ENCODE results near the gene YPEL2.
"Not testable (repeated sequence)": the region's sequence is repeated elsewhere in the genome, so short reads cannot be mapped to it uniquely, and the experiment has no call there.

The YPEL2 gene

GRCh38 chr17:59406808-59407381 is 75.4 kb downstream of the YPEL2 start:
- peak; percentile 66 to 90 for DNase-seq

- no peak for DNase-seq
Observed at GRCh38 chr17:59409336-59410048, 78.0 kb downstream of the YPEL2 start.

DNA sequence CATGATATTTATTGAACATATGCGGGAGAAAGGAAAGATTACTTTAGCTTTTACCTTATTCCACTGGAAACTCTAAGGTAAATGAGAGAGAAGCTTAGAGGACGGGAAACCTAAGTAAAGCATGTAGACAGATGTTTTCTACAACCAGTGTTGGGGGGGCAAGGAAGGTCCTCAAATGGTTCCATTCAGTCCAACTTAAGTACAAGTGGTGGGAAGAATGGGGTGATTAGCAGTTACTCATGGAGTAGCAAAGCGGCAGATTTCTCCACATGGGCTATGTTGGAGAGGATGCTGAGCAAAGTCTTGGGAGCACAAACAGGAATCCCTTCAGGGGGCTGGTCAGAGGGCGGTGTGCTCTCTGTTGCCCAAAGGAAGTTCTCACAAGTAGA is 78.6 kb downstream of the YPEL2 start:
- no peak for DNase-seq

DNA sequence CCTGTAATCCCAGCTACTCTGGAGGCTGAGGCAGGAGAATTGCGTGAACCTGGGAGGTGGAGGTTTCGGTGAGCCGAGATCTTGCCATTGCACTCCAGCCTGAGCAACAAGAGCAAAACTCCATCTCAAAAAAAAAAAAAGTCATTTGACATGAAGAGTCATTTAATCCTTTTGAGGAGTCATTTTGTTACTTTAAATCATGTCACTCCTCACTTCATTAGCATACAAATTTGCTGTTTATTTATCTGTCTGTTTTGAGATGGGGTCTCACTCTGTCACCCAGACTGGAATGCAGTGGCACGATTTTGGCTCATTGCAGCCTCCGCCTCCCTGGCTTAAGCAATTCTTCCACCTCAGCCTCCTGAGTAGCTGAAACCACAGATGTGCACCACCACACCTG is 81.0 kb downstream of the YPEL2 start:
- not testable (repeated sequence) for DNase-seq

DNA sequence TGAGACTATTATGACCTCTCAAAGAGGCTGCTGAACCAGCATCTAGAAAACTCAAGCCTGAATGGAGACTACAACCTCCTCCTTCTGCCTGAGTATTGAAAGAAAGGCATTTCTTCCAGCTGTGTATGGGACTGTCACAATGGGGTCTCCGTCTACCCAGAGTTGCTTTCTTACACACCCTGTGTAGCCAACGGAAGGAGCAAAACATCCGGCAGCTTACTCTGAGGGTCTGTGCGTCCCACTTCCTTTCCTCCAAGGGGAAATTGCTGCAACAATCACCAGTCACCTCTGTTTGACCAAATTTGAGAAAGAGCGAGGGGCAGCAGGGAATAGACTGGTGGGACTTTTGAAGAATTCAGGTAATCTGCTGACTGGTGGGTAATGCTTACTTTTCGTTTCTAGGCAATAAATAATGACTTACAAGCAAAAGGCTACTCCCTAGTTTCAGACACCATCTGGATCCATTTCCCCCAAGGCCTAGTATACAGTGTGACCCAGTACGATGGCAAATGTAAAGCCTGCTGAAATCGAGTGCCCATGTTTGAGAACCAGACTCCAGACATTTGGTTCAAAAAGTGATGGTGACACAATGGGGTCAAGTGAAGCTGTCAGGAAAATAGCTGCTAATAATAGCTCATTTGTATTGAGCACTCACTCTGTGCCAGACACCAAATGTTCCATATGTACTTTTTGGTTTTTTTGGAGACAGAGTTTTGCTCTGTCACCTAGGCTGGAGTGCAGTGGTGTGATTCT is 81.7 kb downstream of the YPEL2 start:
- DNase-seq = no peak

DNA sequence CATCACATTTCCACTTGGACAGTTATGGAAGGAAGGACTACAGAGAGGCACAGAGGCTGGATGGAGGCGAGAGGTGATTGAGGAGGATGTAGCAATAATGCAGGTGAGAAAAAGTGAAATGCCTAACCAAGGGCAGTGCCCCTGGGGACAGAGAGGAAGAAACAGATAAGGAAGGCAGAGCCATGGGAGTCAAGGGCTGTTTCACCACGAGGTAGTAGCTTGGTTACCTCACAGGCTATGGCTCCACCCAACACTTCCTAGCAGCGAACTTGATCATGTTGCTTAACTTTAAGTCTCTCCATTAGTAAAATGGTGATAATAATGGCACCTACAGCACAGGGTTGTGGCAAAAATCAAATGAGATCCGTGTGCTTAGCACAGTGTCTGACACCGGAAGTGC is 83.9 kb downstream of the YPEL2 start:
- no peak for DNase-seq

DNA sequence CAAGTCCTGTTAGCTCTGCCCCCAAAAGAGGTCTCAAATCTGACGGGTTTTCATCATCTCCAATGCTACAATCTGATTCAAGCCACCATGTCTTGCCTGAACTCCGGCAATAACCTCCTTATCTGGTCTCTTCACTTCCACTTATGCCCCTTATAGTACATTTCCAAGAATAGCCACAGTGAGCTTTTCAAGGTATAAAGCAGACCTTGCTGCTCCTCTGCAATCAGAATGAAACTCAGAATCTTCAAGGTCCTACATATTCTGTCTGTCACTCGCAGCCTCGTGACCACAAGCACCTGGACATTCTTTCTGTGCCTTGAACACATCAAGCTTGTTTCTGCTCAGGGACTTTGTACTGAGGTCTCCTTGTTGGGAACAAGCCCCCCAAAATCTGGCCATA is 84.7 kb downstream of the YPEL2 start:
- no peak for DNase-seq

DNA sequence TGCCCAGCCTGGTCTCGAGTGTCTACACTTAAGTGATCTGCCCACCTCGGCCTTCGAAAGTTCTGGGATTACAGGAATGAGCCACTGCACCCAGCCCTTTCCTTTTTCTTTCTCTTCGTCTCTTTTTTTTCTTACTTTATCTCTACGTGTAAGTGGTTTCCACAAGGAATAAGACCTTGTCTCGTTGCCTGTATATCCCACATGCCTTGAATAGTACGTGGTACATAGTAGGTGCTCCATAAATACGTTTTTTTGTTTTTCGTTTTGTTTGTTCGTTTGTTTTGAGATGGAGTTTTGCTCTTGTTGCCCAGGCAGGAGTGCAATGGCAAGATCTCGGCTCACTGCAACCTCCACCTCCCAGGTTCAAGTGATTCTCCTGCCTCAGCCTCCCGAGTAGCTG is 86.0 kb downstream of the YPEL2 start:
- no peak for DNase-seq

GRCh38 chr17:59418732-59419166 is 87.3 kb downstream of the YPEL2 start:
- no peak for DNase-seq

DNA sequence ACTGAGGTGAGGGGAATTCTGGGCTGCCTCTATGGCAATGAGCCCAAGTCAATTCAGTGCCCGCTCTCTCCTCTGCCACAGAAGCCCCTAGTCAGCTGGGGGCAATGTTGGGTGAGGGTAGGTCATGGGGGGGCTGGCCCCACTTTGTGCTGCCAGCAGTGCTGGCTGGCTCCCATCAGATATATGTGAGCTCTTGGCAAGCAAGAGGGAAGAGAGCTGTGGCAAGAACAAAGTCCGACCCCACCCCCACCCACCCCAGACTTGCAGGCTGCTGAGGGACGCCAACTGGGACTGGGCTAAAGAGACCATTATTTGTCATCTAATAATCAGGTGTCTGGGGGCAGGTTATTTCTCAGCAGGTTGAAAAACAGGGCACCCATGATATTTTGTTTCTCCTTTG is 89.4 kb downstream of the YPEL2 start:
- no peak for DNase-seq

- no peak for DNase-seq
Observed at GRCh38 chr17:59421722-59422121, 90.3 kb downstream of the YPEL2 start.

GRCh38 chr17:59423137-59423724 is 91.8 kb downstream of the YPEL2 start:
- DNase-seq = no peak

GRCh38 chr17:59423903-59424302 is 92.4 kb downstream of the YPEL2 start:
- no peak for DNase-seq

DNA sequence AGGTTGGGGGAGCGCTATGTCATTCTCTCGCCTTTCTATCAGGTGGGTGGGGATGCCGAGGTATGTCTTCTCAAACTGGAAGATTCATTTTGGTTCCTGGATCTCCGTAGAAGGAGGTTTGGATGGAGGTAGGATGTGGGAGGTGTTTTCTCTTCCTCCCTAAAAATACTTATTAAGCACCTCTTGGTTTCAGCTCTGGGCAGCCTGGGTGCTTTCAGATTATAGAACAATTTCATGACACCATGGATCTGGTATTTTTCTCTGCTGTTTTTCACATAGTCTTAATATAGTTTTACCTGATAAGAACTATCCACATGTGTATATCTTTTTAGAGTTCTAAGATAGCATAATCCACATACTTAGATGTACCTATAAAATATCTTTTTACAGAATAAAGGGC is 92.9 kb downstream of the YPEL2 start:
- no peak for DNase-seq

GRCh38 chr17:59425085-59425931 is 93.9 kb downstream of the YPEL2 start:
- no peak for DNase-seq

DNA sequence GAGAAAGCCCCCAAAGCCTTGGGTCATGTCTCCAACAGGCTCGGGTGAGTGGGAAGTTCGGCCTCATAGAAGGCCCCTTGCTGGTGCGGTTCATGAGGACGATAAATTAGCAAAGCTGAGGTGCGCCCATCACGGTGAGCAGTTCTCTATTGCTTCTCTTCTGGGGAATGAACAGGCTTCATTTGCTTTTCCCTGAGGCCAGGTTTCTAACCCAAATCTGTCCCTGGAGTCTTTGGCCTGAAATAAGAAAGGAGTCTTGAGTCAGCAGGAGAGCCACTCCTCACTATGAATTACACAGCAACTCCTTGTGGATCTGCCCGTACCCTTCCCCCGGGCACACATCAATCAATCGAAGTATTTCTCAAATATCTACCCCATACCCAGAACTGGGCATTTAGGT is 94.6 kb downstream of the YPEL2 start:
- DNase-seq = no peak

DNA sequence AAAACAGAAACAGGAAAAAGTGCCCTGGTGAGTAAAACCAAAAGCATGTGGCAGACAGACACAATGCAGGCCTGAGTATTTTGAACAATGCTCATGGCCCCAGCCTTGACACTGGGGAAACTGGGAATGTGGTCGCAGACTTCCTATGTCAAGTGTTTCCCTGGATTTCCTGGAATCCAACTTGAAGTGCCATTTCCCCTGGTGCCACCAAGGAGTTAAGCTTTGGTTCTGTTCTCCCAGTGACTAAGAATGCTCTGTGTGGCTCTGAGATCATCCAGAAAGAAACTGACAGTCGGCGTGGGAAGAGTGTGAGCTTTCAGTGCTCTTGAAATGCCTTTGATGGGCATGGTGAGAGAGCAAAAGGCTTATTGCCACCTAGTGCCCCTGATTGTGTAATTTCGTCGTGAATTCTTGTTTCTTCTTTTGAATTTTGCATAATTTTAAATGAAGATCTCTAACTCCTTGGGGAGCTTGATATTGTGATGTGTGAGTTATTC is 96.0 kb downstream of the YPEL2 start:
- DNase-seq = no peak

DNA sequence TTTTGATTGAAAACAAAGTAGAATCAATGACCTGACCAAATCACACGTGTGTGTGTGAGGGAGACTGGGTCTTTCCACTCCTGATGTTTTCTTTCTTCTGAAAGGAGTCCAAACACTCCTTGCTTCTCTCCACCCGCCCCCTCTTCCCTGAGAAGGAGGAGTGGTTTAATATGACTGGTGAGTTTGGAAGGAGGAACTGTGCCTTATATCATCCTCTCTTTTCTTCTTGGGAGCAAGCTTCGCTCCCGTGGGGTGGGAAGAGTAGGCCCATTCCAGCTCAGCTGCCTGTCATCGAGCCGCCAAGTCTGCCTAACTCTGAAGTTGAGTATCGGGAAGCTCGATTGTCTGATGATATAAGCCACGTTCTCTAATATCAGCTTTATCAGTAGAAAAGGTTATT is 96.5 kb downstream of the YPEL2 start:
- no peak for DNase-seq

- no peak for DNase-seq
Observed at GRCh38 chr17:59428916-59429485, 97.5 kb downstream of the YPEL2 start.

DNA sequence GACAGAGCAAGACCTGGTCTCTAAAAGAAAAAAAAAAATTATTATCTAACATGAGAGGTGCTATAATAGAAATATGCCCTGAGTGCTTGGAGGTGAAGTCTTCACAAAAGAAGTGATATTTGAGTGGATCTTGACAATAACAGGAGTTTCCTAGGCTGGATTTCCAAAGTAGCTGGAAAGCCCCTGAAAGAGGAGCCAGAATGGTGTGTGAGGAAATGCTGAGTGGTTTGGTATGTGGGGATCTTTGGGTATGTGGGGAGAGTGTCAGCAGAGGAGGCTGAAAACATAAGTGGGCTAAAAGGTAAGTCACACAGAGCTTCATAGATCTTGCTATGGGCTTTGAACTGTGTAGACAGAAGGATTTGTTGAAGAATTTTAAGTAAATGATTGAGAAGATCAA is 100.1 kb downstream of the YPEL2 start:
- no peak for DNase-seq

GRCh38 chr17:59432657-59433056 is 101.2 kb downstream of the YPEL2 start:
- no peak for DNase-seq

- no peak for DNase-seq
Observed at GRCh38 chr17:59433586-59433985, 102.1 kb downstream of the YPEL2 start.

Measured in NCI-H524 (cell line).